Gastrocnemius medialis (tissue), 4 donors: ENCODE results near the gene USP20.

ENCODE experiments used
- CTCF ChIP-seq, 5 experiments: fragments of 450-650 bp in 3 of 5; fragments of 200-600 bp in 2 of 5; sonication (generic) in 2 of 5; IDR thresholded peaks in 4 of 5; conservative IDR thresholded peaks in 1 of 5; 1 replicate in 4 of 5; 2 replicates in 1 of 5; pipeline ENCODE4 v1.5.1; 2016 to 2019; ENCODE audit warnings: antibody characterized with exemption in 5 of 5, mild to moderate bottlenecking in 3 of 5, moderate library complexity in 3 of 5
- POLR2A ChIP-seq, 2 donors: fragments of 450-650 bp; IDR thresholded peaks; one replicate each; pipeline ENCODE4 v1.6.1; 2017; ENCODE audit warnings: antibody characterized with exemption in 2 of 2, mild to moderate bottlenecking in 2 of 2, moderate library complexity in 2 of 2

- TF ChIP-seq POLR2A (IDR thresholded peaks at IDR 0.05) (no peak), CTCF (IDR thresholded peaks at IDR 0.05 in 4 of 5, conservative IDR thresholded peaks at IDR 0.05 in 1 of 5) (no peak)
Measured at GRCh38 chr9:129895376-129896268, 60.4 kb downstream of the USP20 start.
